Germinal center (tissue), 1 donor: ENCODE results near the gene FANCI.

ENCODE experiments used
- DNase-seq: peaks from one replicate; pipeline ENCODE4 v3.0.0; 2012; ENCODE audit warnings: mixed read lengths, low spot score

Gene FANCI

DNA sequence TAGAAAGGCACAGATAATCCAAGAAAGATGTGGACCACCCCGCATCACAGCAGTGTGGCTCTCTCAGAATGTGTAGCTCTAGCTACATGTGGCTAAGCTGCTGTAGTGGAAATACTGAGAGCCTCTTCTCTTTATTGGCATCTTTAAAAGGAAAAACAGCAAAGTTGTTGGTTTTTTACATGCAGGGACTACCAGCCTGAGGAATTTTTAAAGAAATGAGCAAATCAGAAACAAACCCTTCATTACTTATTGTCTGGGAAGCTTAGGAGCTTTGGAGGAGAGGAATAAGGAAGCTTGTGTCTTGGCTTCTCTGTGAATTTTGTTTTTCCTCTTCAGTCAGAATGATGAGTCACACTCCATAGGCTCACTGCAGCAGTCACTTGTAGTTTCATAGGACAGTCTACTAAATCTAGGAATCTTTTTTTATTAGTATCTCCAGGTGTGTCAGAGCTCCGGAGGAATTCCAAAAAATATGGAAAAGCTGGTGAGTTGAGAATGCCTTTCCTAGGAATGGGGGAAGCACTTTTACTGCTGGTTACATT is 63.3 kb downstream of the FANCI start:
- no peak for DNase-seq

DNA sequence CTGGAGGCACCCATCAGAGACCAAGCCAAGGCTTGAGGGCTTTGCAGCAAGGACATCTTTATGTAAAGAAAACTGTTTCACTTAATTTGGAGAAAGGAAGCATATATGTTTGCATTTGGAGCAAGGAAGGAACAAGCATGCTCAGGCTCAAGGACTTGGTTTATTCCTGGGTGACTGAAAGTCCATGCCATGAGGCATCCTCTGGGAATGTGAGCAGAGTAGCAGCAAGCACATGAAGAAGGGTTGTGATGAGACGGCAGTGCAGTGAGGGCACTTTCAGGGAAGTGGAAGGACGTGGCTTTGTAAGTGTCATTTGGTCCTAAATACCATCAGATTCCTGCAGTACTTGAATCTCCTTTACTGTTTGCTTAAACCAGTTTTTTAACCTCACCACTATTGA is 64.0 kb downstream of the FANCI start:
- no peak for DNase-seq

DNA sequence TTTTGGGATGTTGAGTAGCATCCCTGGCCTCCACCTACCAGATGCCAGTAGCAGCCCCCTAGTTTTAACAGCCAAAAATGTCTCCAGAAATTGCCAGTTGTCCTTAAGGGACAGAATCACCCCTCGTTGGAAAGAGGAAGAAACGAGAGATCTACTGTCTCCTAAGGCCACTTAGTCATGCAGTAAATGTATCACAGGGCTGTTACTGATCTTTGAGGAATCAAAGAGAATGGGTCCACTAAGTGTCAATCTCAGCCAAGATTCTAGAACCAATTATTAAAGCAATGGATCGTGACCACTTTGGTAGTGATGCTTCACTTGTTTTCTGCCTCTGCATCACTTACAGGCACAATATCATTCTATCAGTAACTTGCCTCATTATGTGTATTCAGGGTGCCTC is 64.5 kb downstream of the FANCI start:
- DNase-seq, result no peak

DNA sequence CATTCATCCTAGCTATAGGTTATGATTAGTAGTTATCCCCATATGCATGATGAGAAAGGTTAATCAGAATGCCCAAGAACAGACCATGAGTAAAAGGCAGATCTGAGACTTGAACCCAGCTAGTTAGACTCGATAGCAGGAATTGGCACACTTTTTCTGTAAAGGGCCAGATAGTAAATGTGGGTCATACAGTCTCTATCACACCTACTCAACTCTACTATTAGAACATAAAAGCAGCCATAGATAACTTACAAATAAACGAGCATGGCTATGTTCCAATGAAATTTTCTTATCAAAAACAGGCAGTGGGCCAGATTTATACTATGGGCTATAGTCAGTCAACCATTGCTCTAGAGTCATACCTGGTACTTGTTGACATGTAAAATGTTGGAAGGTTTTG is 66.2 kb downstream of the FANCI start:
- no peak for DNase-seq

DNA sequence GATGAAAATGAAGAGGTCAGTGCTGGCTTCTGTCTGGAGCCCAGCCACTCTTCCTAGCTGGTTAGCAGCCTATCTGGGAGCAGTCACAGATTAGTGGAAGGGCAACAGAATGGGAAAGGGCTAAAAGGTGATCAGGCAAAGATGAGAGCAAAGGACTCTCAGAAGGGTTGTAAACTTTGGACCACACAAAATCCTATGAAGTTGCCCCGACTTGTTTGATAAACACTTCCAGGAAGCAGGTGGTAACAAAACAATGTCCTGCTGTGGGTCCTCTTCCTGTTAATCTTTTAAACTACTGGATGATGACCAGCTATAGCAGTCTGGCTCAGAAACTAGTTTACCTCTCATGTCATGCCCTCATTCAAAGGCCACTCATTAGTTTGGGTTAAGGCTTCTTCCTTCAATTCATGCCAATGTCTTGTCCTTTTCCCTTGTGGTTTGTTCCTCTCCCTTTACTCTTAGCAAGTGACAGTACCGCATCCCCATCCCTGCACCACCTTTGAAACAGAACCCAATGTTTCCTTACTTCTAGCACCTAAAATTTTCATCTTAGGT is 71.7 kb downstream of the FANCI start:
- no peak for DNase-seq

DNA sequence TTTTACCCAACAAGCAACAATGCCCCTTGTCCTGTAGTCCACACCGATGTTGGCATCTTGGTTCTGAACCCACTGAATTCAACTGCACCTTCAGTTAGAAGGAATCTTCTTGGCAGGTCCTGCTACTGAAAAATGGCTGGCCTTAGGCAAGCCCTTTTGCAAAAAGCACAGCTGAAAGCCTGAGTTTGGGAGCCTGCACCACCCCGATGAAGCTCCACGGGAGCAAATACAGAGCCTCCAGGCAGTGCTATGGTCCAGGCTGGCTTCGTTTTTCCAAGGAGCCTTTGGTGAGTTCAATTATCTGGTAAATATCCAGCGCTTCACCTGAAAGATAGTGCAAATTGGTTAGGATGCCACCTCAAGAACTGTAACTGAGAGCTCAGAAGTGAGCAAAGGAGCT is 72.7 kb downstream of the FANCI start:
- no peak for DNase-seq

DNA sequence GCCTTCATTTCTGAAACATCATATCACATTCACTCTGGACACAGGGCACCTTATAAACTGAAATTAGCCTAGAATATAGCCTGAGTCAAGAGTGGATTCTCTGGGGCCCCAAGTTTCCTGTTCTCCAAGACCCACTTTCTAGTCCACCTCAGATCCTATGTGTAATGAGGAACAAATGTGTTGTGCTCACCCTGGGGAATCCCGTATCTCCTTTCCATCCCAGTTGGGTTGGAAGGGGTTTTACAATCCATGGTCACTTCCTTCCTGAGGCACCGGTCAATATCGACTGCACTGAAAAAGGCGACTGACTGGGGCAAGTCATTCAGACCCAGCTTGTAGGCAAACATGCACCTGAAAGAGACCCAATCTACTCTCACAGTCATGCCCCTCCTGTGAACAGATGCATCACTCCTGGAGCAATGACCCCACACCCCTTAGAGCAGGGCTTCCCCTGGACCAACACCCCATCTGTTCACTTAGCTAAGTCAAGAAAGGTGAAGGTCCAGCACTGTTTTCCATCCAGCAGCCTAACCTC is 73.5 kb downstream of the FANCI start:
- no peak for DNase-seq

DNA sequence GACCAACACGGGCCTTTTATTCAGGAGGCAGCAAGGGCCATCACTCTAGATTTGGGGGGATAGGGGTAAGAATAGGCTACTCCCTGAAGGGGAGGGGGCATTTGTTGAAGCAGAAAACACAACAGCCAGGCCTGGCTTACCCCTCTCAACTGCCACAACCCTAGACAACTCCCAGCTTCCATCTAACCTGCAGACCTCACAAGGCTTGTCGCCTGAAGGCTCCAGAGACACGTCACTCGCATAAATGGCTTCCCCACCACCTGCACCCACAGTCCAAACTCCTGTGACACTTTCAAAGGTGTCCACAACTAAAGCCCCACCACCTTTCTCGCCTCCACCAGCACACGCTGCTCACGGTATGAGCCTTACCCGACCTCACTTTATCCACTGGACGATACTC is 75.9 kb downstream of the FANCI start:
- no peak for DNase-seq

DNA sequence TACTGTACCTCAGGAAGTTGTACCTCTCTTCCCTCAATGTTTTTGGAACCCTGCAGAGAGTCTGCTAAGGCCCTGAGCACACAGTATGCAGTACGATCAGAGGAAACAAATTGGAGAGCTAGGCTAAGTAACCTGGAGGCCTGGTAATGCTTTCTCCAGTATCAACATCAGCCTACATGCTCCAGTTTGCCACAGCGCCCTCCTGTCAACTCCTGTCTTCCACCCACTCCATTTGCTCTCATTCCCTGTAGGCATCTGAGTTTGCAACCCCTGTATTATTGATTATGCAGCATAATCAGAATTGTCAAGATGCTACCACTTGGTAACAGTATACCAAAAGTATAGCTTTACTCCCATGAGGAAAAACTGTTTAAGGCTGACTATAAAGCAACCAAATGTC is 76.4 kb downstream of the FANCI start:
- no peak for DNase-seq

DNA sequence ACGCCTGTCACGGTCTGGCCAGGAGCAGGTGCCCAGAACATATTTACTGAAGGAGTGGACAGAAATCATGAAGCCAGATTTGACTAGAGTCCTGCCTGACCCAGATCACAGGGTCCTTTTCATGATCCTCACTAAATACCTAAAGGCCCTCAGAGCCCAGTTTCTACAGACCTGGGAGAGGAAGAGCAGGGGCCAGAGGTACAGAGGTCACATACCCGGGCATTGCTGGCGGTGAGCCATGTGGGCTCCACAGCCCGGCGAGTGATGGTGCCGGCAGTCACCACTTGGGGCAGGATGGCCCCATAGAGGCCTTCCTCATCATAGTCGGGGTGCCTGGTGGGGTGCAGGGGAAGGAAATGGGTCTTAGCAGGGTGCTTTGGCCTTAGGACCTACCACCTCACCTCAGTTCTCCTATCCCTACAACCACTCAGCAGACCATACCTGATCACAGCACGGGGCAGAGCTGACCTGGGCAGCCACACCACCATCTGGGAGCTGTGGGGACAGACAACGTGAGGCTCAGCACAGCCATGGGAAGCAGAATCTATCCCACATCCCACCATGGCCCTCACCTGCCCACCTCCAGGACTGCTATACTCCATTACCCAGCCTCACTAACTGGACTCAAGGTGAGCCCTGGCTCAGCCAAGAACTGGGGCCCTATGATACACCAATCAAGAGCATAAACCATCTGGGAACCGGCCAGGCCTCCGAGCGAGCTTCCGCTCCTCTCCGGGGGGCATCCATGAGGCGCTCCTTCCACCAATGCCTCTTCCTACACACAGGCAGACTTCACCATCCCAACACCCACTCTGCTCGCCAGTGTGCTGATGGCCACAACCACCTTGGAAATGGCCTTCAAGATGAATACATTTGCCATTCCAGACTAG is 78.0 kb downstream of the FANCI start:
- DNase-seq, result no peak

DNA sequence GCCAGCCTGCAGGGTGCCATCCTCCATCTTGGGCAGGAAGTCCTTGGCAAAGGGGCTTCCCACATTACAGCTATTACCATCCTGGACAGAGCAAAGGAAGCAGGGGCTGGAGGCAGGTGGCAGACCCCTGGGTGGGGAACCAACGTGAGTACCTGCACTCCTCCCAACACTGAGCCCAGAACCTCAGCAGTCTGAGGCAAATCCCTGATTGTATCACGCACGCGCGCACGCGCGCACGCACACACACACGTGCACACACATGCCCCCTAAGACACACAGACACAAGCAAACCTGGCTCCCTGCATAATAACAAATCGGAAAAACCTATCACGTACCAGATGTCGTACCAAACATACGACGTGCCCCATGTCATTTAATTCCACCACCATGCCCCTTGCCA is 79.0 kb downstream of the FANCI start:
- no peak for DNase-seq

DNA sequence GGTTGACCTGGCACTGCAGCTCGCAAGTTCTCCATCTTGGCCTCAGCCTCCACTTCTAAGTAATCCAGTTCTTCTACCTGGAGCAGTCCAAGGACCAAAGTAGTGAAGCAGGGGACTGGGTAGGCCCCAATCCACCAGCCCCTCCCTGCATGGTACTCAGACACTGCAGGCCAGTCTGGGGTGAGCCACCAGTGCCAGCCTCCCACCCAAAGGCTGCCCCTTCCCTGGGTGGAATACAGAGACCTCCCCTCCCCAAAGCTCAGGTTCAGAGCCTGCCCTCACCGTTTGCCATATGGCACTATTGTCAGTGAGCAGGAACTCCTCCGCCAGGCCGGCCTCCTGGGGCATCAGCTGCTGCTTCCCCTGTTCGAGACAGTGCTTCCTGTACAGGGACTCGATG is 80.0 kb downstream of the FANCI start:
- no peak for DNase-seq

DNA sequence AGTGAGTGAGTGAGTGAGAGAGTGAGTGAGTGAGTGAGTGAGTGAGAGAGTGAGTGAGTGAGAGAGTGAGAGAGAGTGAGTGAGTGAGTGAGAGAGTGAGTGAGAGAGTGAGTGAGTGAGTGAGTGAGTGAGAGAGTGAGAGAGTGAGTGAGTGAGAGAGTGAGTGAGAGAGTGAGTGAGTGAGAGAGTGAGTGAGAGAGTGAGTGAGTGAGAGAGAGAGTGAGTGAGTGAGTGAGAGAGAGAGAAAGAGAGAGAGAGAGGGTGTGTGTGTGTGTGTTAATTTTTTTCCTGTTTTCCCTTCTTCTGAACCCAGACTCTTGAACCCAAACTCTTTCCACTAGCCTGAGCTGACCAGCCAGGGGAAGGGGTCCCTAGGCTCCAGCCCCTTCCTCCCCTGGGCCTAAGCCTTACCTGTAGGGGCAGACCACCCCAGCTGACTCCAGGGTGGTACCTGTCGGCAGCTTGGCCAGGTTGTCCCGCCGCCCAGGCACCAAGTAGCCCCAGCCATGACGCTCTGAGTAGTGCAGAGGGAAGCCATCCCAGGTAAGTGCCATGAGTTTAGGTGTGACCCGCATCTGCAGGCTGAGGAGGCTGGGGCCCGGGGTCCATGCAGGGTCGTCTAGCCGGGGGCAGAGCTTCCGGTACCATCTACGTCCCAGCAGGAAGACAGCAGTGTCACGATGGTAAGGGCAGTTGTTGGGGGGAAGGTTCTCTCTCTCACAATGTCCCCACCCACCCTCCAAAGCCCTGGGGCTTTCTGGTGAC is 81.4 kb downstream of the FANCI start:
- DNase-seq, result no peak

DNA sequence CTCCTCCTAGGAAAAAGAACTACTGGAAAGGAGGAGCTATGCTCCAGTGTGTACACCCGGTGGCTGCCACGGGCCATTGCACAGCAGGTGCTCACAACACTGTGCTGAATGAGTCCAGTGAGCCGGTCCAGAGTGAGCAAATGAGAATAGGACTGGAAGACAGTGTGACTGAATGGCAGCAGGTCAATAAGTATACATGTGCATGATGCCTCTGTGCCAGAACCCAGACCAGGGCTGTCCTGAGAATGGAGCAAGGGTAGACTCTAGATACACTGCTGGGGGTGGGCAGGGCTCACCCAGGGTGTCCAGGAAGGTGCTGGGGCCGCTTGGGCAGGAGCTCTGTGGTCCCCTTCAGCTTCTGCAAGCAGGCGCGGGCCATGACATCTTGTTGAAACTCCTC is 82.5 kb downstream of the FANCI start:
- DNase-seq, result no peak

DNA sequence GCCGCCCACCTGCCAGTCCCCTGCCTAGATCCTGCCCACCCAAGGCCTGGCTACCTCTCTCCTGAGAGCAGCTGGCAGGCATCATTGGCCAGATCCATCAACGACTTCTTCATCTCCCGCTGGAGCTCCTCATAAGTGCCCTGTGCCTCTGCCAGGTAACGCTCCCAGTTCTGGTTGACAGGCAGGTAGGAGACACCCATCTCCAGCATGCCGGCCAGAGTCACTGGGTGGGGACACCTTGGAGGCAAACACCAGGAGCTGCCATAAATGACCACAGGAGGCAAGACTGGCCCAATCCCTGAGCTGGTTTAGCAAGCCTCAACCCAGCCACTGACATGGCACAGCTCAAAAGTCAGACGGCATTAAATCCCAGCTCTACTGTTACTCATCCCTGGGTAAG is 83.3 kb downstream of the FANCI start:
- no peak for DNase-seq

DNA sequence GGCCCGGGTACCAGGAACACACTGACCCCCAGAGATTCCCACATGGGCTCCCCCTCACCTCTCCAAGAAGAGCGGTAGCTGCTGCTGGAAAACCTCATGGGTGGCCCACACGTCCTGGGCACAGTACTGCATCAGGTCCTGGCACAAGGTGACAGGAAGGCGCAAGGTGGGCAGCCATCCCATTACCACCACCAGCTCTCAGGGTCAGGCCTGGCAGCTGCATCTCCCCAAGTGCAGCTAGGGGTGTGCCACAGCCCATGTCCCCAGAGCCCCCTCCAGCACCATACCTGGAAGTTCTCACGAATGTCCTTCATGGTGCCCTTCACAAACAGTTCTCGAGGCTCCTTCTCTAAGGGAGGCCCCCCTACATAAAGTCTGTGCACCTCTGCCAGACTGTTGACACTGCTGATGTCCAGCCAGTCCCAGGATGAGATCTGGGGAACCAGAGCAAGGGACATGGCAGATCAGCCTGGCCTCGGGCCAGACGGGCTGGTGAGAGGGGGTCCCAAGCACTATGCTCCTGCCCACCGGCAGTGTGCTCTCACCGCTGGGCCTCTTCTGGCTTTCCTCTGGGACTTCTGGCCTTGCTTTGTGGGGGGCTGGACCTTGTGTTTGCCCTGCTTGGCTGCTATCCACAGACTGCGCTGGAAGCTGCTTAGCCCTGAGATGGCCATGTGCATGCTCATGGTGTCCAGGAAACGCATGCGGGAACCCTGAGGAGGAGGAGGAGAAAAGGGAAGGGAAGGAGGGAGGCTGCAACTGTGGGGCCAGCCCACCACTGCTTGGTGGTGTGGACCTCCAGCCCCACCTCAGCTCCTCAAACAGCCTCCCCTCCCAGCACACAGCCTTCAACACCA is 84.8 kb downstream of the FANCI start:
- no peak for DNase-seq

DNA sequence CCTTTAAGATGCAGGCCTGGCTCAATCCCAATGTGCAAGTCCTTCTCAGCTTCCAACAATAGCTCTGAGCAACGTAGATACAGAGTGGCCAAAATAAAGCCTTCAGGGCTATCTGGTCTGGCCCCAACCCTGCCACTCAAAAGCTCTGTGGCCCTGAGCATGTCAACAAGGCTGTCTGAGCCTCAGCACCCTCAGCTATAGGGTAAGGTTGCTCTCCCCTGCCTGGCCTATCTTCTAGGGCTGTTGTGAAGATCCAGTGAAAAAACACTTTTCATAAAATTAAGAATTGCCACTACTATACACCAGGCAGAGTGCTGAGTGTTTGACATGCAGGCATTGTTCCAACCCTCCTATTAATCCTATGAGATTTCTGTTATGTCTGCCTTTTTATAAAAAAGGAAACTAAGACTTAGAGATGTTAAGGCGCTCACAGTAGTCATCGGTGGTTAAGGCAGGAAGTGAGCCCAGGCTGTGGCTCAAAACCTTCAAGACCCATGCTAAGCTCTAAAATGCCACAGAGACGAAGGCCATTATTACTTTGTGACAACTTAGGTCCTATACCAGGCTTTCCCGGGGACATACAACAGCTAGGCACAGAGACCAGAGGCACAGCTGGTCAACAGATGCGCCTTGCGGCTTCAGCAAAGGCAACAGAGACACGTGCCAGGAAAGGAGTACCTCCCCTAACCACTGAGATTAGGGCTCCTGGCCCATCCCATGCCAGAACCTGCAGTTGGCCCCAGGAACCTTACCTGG is 85.7 kb downstream of the FANCI start:
- no peak for DNase-seq

DNA sequence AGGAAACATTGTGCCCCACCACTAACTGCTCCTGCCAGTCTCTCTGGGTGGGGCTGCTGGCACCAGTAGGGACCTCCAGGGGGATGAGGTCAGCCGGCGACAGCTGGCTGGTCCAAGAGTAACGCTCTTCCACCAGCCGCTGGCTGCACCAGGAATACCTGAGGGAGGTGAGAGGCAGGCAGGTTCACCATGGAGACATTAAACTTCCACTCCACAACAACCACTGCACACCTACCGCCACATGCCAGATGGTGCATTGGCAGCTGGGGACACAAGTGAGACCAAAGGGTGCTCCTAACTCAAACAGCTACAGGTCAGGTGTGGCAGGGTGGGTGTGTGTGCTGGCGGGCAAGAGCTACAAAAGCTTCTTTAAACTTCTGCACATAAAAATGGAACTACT is 86.3 kb downstream of the FANCI start:
- DNase-seq, result no peak

DNA sequence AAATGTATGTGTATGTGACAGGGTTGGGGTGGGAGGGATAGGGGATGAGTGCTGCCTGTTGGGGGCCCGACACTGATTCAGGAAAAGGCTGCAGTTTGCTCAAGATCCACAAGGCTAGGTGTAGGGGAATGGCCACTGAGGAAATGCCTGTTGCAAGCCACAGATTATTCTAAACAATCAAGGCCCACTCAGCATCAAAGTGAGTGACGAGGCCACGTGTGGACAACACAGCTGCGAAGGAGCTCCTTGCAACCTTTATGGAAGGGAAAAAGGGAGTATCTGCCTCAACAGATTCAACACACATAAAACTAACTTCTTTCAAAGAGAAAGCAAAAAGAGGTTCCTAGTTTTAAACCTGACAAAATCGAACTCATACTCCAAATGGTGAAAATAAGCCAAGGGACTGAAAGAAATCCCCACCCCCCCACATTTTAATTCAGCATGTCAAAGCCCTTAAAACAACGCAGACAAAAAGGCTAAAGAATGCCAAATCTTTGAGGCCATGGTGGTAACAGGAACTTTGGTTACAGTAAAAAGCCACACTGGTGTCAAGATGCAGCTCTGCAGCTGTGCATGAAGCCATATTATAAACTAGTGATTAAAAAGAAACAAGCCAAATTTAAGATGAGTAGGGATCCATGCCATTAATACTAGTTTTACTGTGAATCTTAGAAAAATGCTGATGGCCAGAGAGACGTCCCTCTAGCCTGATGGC is 87.3 kb downstream of the FANCI start:
- DNase-seq, result no peak

DNA sequence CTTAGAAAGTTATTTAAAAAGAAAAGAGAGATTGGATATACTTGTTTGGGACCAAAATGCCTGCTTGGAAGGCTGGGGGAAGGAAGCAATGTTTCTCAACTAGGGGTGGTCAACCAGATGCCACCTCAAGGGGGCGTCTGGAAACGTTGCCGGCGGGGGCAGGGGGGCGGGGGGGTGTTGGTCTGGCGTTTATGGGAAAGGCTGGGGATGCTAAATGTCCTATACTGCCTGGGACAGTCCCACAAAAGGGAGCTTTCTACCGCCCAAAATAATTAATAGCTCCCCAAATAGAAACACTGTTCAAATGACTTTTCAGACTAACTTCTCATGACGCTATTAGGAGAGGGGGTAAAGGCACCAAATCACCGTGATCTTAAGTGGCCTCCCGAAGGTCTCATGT is 88.7 kb downstream of the FANCI start:
- DNase-seq, result peak; percentile 57
